ENCODE data around the gene RHNO1.
"Not testable (repeated sequence)": the region's sequence is repeated elsewhere in the genome, so short reads cannot be mapped to it uniquely, and the experiment has no call there.

RHNO1 gene

DNA sequence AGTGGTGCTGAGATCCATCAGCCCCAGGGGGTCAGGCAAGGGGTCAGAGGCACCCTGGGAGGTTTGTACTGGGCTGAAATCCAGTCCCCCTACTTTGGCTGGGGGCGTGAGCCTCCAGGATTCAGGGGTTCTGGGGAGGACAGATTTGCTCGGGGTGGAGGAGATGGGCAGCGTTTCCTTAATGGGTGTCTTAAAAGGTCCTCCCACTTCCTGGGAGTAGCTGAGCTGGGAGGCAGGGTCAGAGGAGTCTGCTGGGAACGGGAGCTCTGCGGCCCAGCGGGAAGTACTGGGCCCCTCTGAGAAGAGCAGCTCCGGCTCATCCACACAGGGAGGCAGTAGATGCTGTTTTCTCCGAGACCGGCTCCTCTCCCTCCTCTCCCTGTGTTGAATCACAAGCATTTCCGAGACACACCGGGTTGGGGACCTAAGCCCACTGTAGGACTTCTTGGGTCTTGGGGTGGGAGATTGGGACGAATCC, 18.0 kb upstream of the RHNO1 start:
- DNase-seq (ENCODE audit: low read depth): no peak
- TF ChIP-seq, protein P1, sequence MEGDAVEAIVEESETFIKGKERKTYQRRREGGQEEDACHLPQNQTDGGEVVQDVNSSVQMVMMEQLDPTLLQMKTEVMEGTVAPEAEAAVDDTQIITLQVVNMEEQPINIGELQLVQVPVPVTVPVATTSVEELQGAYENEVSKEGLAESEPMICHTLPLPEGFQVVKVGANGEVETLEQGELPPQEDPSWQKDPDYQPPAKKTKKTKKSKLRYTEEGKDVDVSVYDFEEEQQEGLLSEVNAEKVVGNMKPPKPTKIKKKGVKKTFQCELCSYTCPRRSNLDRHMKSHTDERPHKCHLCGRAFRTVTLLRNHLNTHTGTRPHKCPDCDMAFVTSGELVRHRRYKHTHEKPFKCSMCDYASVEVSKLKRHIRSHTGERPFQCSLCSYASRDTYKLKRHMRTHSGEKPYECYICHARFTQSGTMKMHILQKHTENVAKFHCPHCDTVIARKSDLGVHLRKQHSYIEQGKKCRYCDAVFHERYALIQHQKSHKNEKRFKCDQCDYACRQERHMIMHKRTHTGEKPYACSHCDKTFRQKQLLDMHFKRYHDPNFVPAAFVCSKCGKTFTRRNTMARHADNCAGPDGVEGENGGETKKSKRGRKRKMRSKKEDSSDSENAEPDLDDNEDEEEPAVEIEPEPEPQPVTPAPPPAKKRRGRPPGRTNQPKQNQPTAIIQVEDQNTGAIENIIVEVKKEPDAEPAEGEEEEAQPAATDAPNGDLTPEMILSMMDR (IDR thresholded peaks at IDR 0.05; ENCODE audit: low read length, missing control alignments): no peak
- H3K4me3 ChIP-seq (replicated peaks; ENCODE audit: low read depth, low read length): no peak overlapping the region

DNA sequence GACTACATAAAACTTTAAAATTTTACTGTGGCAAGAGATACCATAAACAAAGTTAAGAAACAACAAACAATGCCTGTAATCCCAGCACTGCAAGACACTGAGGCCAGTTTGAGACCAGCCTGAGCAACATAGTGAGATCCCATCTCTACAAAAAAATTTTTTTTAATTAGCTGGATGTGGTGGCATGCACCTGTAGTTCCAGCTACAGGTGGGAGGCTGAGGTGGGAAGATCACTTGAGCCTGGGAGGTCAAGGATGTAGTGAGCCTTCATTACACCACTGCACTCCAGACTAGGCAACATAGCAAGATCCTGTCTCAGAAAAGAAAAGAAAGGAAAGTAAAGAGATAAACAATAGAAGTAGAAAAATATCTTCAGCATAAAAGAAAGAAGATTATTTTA, 16.9 kb upstream of the RHNO1 start:
- H3K4me3 ChIP-seq (replicated peaks; ENCODE audit: low read depth, low read length): no peak overlapping the region
- TF ChIP-seq, protein P1 (IDR thresholded peaks at IDR 0.05; ENCODE audit: low read length, missing control alignments): no peak
- no peak for DNase-seq (ENCODE audit: low read depth)

DNA sequence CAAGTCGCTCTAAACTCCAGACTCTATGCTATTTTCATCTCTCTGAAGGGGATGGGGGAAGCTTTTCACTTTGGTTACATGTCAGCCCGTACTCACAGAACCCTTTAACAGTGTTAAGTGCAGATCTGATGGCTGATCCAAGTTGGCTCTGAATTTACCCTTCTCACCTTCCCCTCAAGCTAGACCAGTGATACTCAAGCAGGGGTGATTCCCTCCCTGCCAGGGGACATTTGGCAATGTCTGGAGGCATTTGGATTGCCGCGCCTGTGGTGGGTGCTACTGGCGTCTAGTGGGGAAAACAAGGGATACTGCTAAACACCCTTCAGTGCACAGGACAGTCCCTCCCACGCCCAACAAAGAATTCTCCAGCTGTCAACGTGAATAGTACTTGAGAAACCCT, 14.1 kb upstream of the RHNO1 start:
- no peak for DNase-seq (ENCODE audit: low read depth)
- TF ChIP-seq, protein P1 (IDR thresholded peaks at IDR 0.05; ENCODE audit: low read length, missing control alignments): no peak
- H3K4me3 ChIP-seq (replicated peaks; ENCODE audit: low read depth, low read length): no peak overlapping the region

DNA sequence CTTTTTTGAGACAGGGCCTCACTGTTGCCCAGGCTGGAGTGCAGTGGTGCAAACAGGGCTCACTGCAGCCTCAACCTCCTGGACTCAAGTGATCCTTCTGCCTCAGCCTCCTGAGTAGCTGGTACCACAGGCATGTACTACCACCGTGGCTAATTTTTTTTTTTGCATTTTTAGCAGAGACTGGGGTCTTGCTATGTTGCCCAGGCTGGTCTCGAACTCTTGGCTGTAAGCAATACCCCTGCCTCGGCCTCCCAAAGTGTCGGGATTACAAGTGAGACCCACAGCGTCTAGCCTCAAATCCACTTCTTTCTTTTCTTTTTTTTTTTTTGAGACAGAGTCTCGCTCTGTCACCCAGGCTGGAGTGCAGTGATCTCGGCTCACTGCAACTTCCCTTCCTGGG, 13.6 kb upstream of the RHNO1 start:
- not testable (repeated sequence) for DNase-seq (ENCODE audit: low read depth)

DNA sequence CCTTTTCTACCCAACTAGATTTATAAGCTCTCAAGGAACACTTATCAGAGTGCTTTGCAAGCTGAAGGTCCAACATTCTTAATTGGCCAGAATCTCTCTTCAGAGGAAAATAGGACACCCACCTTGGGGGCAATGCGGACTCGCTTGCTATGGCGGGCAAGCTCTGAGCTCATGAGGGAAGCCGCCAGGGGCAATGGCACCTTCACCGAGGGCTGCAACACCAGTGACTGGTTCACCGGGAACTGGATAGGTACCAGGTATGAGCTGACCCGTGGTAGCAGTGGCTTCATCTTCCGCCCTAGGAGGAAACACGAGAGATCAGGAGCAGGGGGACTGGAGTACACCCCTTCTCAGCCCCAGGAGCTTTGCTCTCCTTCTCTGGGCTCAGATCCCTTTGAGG, 12.8 kb upstream of the RHNO1 start:
- no peak for DNase-seq (ENCODE audit: low read depth)
- TF ChIP-seq, protein P1 (IDR thresholded peaks at IDR 0.05; ENCODE audit: low read length, missing control alignments): no peak
- H3K4me3 ChIP-seq (replicated peaks; ENCODE audit: low read depth, low read length): no peak overlapping the region

More for the DNA sequence above, 13.6 kb upstream of the RHNO1 start:
- H3K4me3 ChIP-seq (replicated peaks; ENCODE audit: low read depth, low read length): not testable (repeated sequence)

DNA sequence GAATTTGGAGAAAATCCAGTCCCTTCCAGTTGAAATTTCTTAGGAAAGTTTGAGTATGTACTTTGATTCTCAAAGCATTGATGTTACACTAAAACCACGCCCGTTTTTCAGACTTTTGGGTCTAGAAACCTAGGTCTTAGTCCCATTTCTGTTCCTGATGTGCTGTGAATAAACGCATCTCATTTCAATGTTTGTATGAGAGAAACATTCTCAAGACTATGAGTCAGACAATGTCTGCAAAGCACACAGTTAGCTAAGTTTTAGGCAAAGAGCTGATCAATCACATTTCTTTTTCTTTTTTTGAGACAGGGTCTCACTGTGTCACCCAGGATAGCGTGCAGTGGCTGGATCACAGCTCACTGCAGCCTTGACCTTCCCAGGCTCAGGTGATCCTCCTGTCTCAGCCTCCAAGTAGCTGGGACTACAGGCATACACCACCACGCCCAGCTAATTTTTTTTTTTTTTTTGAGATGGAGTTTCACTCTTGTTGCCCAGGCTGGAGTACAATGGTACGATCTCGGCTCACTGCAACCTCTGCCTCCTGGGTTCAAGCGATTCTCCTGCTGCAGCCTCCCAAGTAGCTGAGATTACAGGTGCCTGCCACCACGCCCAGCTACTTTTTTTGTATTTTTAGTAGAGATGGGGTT, 7.9 kb upstream of the RHNO1 start:
- H3K4me3 ChIP-seq (replicated peaks; ENCODE audit: low read depth, low read length); DNase-seq (ENCODE audit: low read depth): not testable (repeated sequence)

DNA sequence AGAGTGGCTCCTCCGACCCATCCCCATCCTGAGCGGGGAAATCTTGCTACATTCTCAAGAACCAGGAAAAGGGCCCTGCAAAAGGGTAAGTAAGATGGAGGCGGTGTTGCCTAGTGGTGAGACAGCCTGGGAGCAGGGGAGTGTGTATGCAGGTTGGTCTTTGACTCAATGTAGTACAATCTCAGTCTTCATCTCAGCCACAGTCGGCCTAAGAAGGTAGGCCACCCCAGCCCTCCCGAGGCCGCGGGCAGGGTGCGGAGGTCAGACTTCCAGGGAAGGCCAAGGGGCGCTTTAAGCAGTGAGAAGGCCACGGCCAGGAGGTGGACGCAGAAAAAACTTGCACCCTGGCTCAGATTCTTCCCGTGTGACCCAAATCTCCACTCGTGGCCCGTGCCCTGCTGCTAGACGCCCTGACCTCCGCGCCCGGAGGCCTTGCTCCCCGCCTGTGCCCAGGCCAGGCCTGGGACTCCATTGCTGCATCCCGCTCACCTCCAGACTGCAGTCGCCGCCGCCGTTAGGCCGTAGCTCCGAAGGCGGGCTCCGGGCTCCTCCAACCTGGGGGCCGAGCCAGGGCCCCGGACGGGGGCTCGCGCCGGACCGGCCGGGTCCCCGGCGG, 484 bp upstream of the RHNO1 start:
- peak overlapping the region; percentile 94 for H3K4me3 ChIP-seq (replicated peaks; ENCODE audit: low read depth, low read length)
- TF ChIP-seq, protein P1 (IDR thresholded peaks at IDR 0.05; ENCODE audit: low read length, missing control alignments): no peak
- peak; percentile 27 for DNase-seq (ENCODE audit: low read depth)
